Measurements from ENCODE around the gene SHISAL2A. TPM values are rescaled to one million over a fixed set of nuclear protein-coding genes. Genes with fewer than 3 reads are reported as not detected.

SHISAL2A gene
- polyA plus RNA-seq, 3 donors = 0.03 to 0.28 TPM; not detected in 1

GRCh38 chr1:52629325-52629643 lies 3.7 kb upstream of the SHISAL2A start:
- peaks cover 0 to 9% (median 3%) of the 10 kb centered on the region in 7 donors for H3K9me3 Mint-ChIP-seq
- peaks cover 22 to 37% of the 10 kb centered on the region in 2 donors for H3K4me1 ChIP-seq (ENCODE audit: control insufficient read depth in 1 of 2, insufficient read depth in 2 of 2, low read length in 2 of 2)
- H3K4me3 Mint-ChIP-seq = no peak overlapping the region
- intact Hi-C loops (cut with micrococcal nuclease) = no loop called here
- H3K27me3 Mint-ChIP-seq (ENCODE audit: low read depth in 3 of 3) = peaks cover 29 to 30% (median 29%) of the 10 kb centered on the region in 3 donors
- H3K27me3 ChIP-seq (ENCODE audit: control insufficient read depth in 2 of 2, insufficient read depth in 2 of 2, low read length in 2 of 2) = peaks cover 15 to 21% of the 10 kb centered on the region in 2 donors
- H3K9me3 ChIP-seq (replicated peaks in 1 of 2; ENCODE audit: control insufficient read depth in 1 of 2, insufficient read depth in 1 of 2, low read length in 2 of 2) = no peaks in the 10 kb centered on the region
- H2AFZ ChIP-seq (ENCODE audit: insufficient read depth, low read depth, low read length, poor library complexity, severe bottlenecking) = no peak overlapping the region
- no peak overlapping the region for H3K27ac Mint-ChIP-seq
- 85% methylated on average over 7 of the region's 7 CpGs for WGBS (ENCODE audit: insufficient coverage)
- H3K4me2 ChIP-seq (replicated peaks; ENCODE audit: extremely low read depth, low read length, poor library complexity, severe bottlenecking) = no peak overlapping the region
- TF ChIP-seq CTCF (IDR thresholded peaks at IDR 0.05) = no peak
- no peaks in the 10 kb centered on the region for H4K20me1 ChIP-seq (ENCODE audit: insufficient read depth, low read length)
- no peak overlapping the region for H3K9ac ChIP-seq (ENCODE audit: insufficient read depth, low read length, poor library complexity, severe bottlenecking)
- peaks cover 46% of the 10 kb centered on the region for H3K4me1 Mint-ChIP-seq
- H3K4me3 ChIP-seq (replicated peaks in 1 of 3; ENCODE audit: low read depth in 2 of 3, low read length in 3 of 3) = no peak overlapping the region
- no peaks in the 10 kb centered on the region for H3K36me3 ChIP-seq (replicated peaks in 1 of 2; ENCODE audit: control insufficient read depth in 1 of 2, insufficient read depth in 2 of 2, low read length in 2 of 2)
- no peaks in the 10 kb centered on the region for H3K79me2 ChIP-seq (ENCODE audit: insufficient read depth, low read length)
- peaks cover 0 to 13% of the 10 kb centered on the region in 2 donors for H3K36me3 Mint-ChIP-seq
- no peak for DNase-seq
- H3K27ac ChIP-seq (ENCODE audit: low read depth in 1 of 2, low read length in 2 of 2) = no peak overlapping the region

GRCh38 chr1:52629667-52630066 lies 3.3 kb upstream of the SHISAL2A start:
- Mint-ChIP-seq H3K4me3 (no peak overlapping the region), H3K27me3 (ENCODE audit: low read depth in 3 of 3) (peaks cover 29 to 31% (median 30%) of the 10 kb centered on the region in 3 donors), H3K27ac (no peak overlapping the region), H3K9me3 (peaks cover 0 to 9% (median 3%) of the 10 kb centered on the region in 7 donors), H3K36me3 (peaks cover 0 to 13% of the 10 kb centered on the region in 2 donors), H3K4me1 (peaks cover 46% of the 10 kb centered on the region)
- intact Hi-C loops (cut with micrococcal nuclease) = loop anchor here (10.0 kb wide), 1 partner anchor 75 kb away; the partner anchor contains the start of gene TUT4 (in 2 of the 2)
- Histone ChIP-seq H3K36me3 (replicated peaks in 1 of 2; ENCODE audit: control insufficient read depth in 1 of 2, insufficient read depth in 2 of 2, low read length in 2 of 2) (no peaks in the 10 kb centered on the region), H3K27ac (ENCODE audit: low read depth in 1 of 2, low read length in 2 of 2) (no peak overlapping the region), H3K4me2 (replicated peaks; ENCODE audit: extremely low read depth, low read length, poor library complexity, severe bottlenecking) (no peak overlapping the region), H3K27me3 (ENCODE audit: control insufficient read depth in 2 of 2, insufficient read depth in 2 of 2, low read length in 2 of 2) (peaks cover 15 to 21% of the 10 kb centered on the region in 2 donors), H4K20me1 (ENCODE audit: insufficient read depth, low read length) (no peaks in the 10 kb centered on the region), H3K4me3 (replicated peaks in 1 of 3; ENCODE audit: low read depth in 2 of 3, low read length in 3 of 3) (no peak overlapping the region), H3K4me1 (ENCODE audit: control insufficient read depth in 1 of 2, insufficient read depth in 2 of 2, low read length in 2 of 2) (peaks cover 22 to 37% of the 10 kb centered on the region in 2 donors), H3K79me2 (ENCODE audit: insufficient read depth, low read length) (no peaks in the 10 kb centered on the region), H3K9ac (ENCODE audit: insufficient read depth, low read length, poor library complexity, severe bottlenecking) (no peak overlapping the region), H2AFZ (ENCODE audit: insufficient read depth, low read depth, low read length, poor library complexity, severe bottlenecking) (no peak overlapping the region), H3K9me3 (replicated peaks in 1 of 2; ENCODE audit: control insufficient read depth in 1 of 2, insufficient read depth in 1 of 2, low read length in 2 of 2) (no peaks in the 10 kb centered on the region)
- no peak for DNase-seq
- no peak for TF ChIP-seq CTCF (IDR thresholded peaks at IDR 0.05)
- 100% methylated on average over 1 of the region's 2 CpGs for WGBS (ENCODE audit: insufficient coverage)

Measured in CD14-positive monocyte (primary cell).